ENCODE measurements around the gene SP110.
"Not testable (repeated sequence)": the region's sequence is repeated elsewhere in the genome, so short reads cannot be mapped to it uniquely, and the experiment has no call there.

Gene SP110

GRCh38 chr2:230219419-230220331 is at the start of gene SP110:
Gene SP110, minus strand, starts transcription at chr2:230219984. Its CDS starts 3,057 bp downstream, at chr2:230216927.
- peak; percentile 73 for DNase-seq

- no peak for DNase-seq
Measured at GRCh38 chr2:230268606-230269243, 48.9 kb upstream of the SP110 start.

- no peak for DNase-seq
Measured at GRCh38 chr2:230267556-230267955, 47.8 kb upstream of the SP110 start.

- no peak for DNase-seq
Measured at GRCh38 chr2:230267059-230267458, 47.3 kb upstream of the SP110 start.

- no peak for DNase-seq
Measured at GRCh38 chr2:230266638-230267037, 46.9 kb upstream of the SP110 start.

- not testable (repeated sequence) for DNase-seq
Measured at GRCh38 chr2:230264945-230265344, 45.2 kb upstream of the SP110 start.

GRCh38 chr2:230262246-230262645 is 42.5 kb upstream of the SP110 start:
- no peak for DNase-seq

- no peak for DNase-seq
Measured at GRCh38 chr2:230258483-230258882, 38.7 kb upstream of the SP110 start.

GRCh38 chr2:230256733-230257332 is 37.0 kb upstream of the SP110 start:
- no peak for DNase-seq

GRCh38 chr2:230254152-230254881 is 34.5 kb upstream of the SP110 start:
- no peak for DNase-seq

GRCh38 chr2:230250231-230250630 is 30.4 kb upstream of the SP110 start:
- DNase-seq, result no peak

- no peak for DNase-seq
Measured at GRCh38 chr2:230246206-230246605, 26.4 kb upstream of the SP110 start.

- DNase-seq, result no peak
Measured at GRCh38 chr2:230244211-230244610, 24.4 kb upstream of the SP110 start.

GRCh38 chr2:230234845-230235244 is 15.1 kb upstream of the SP110 start:
- DNase-seq, result no peak

- no peak for DNase-seq
Measured at GRCh38 chr2:230234122-230234722, 14.4 kb upstream of the SP110 start.

- DNase-seq, result no peak
Measured at GRCh38 chr2:230231251-230231650, 11.5 kb upstream of the SP110 start.

GRCh38 chr2:230230496-230231200 is 10.9 kb upstream of the SP110 start:
- DNase-seq, result no peak

- DNase-seq, result no peak
Measured at GRCh38 chr2:230230087-230230486, 10.3 kb upstream of the SP110 start.

GRCh38 chr2:230227216-230227615 is 7.4 kb upstream of the SP110 start:
- DNase-seq, result no peak

GRCh38 chr2:230226051-230226551 is 6.3 kb upstream of the SP110 start:
- no peak for DNase-seq

- no peak for DNase-seq
Measured at GRCh38 chr2:230225486-230225885, 5.7 kb upstream of the SP110 start, which contains the start of gene SP140. Gene SP140, plus strand, starts transcription at chr2:230225736. Its CDS starts 109 bp downstream, at chr2:230225845.

GRCh38 chr2:230224458-230224857 is 4.7 kb upstream of the SP110 start:
- no peak for DNase-seq

Data from DMS 273 treated with DMSO at 0.1 percent for 48 hours (cell line).